Skeletal muscle tissue (tissue), 4 donors: ENCODE results near the gene DGKI. TPM values are rescaled to one million over a fixed set of nuclear protein-coding genes. Genes with fewer than 3 reads are reported as not detected.

Experiments used
- H3K27ac ChIP-seq: one replicate; pipeline ENCODE4 v1.7.0; 2013; ENCODE audit warnings: mild to moderate bottlenecking, low read depth, low read length, inconsistent platforms
- H3K27me3 ChIP-seq, 3 donors: one replicate each; pipeline ENCODE4 v1.7.0; 2013; ENCODE audit warnings: low read length in 3 of 3; ENCODE audit not compliant: control insufficient read depth in 3 of 3, insufficient read depth in 3 of 3
- H3K36me3 ChIP-seq, 3 donors: one replicate each; pipeline ENCODE4 v1.7.0; 2013; ENCODE audit warnings: low read length in 3 of 3; ENCODE audit not compliant: control insufficient read depth in 3 of 3, insufficient read depth in 3 of 3
- H3K4me1 ChIP-seq, 3 donors: one replicate each; pipeline ENCODE4 v1.7.0; 2013; ENCODE audit warnings: low read length in 3 of 3, mild to moderate bottlenecking in 3 of 3; ENCODE audit not compliant: control insufficient read depth in 3 of 3, insufficient read depth in 3 of 3
- H3K4me3 ChIP-seq, 3 donors: one replicate each; pipeline ENCODE4 v1.7.0; 2013; ENCODE audit warnings: low read length in 3 of 3
- H3K9ac ChIP-seq, 3 donors: one replicate each; pipeline ENCODE4 v1.7.0; 2013; ENCODE audit warnings: low read length in 3 of 3, mild to moderate bottlenecking in 3 of 3, moderate library complexity in 2 of 3, low read depth in 1 of 3
- H3K9me3 ChIP-seq, 3 donors: one replicate each; pipeline ENCODE4 v1.7.0; 2013; ENCODE audit warnings: low read length in 3 of 3; ENCODE audit not compliant: control insufficient read depth in 3 of 3
- total RNA-seq: library from RNA; depleted of rRNA; stranded (reverse); fragments of >200 nt; gene quantifications from one replicate; pipeline ENCODE4 v1.2.3, GENCODE V29; 2014
- donor health status: Osteomylitis.

Gene DGKI
- total RNA-seq, 1 donor from 2014 or later, result 1.0 TPM

- Histone ChIP-seq H3K27me3 (no peaks in the 10 kb centered on the region), H3K4me1 (no peaks in the 10 kb centered on the region), H3K9me3 (no peaks in the 10 kb centered on the region), H3K36me3 (no peaks in the 10 kb centered on the region), H3K27ac (no peak overlapping the region), H3K9ac (no peak overlapping the region), H3K4me3 (no peak overlapping the region)
Observed at GRCh38 chr7:137546671-137547070, 300.1 kb downstream of the DGKI start.

- no peaks in the 10 kb centered on the region for H3K27me3 ChIP-seq
- H3K4me1 ChIP-seq, result no peaks in the 10 kb centered on the region
- no peak overlapping the region for H3K9ac ChIP-seq
- H3K9me3 ChIP-seq, result no peaks in the 10 kb centered on the region
- no peak overlapping the region for H3K27ac ChIP-seq
- no peaks in the 10 kb centered on the region for H3K36me3 ChIP-seq
- no peak overlapping the region for H3K4me3 ChIP-seq
Observed at GRCh38 chr7:137546009-137546408, 300.8 kb downstream of the DGKI start.

- Histone ChIP-seq H3K9ac (no peak overlapping the region), H3K27ac (no peak overlapping the region), H3K36me3 (no peaks in the 10 kb centered on the region), H3K4me3 (no peak overlapping the region), H3K27me3 (no peaks in the 10 kb centered on the region), H3K4me1 (no peaks in the 10 kb centered on the region), H3K9me3 (no peaks in the 10 kb centered on the region)
Observed at GRCh38 chr7:137545059-137545716, 301.6 kb downstream of the DGKI start.

- H3K4me3 ChIP-seq, result no peak overlapping the region
- no peaks in the 10 kb centered on the region for H3K36me3 ChIP-seq
- no peaks in the 10 kb centered on the region for H3K9me3 ChIP-seq
- H3K4me1 ChIP-seq, result no peaks in the 10 kb centered on the region
- no peaks in the 10 kb centered on the region for H3K27me3 ChIP-seq
- H3K27ac ChIP-seq, result no peak overlapping the region
- no peak overlapping the region for H3K9ac ChIP-seq
Observed at GRCh38 chr7:137544453-137545058, 302.2 kb downstream of the DGKI start.

GRCh38 chr7:137539111-137539715 is 307.6 kb downstream of the DGKI start:
- H3K36me3 ChIP-seq, result no peaks in the 10 kb centered on the region
- no peaks in the 10 kb centered on the region for H3K9me3 ChIP-seq
- no peaks in the 10 kb centered on the region for H3K27me3 ChIP-seq
- no peak overlapping the region for H3K27ac ChIP-seq
- no peak overlapping the region for H3K4me3 ChIP-seq
- no peaks in the 10 kb centered on the region for H3K4me1 ChIP-seq
- H3K9ac ChIP-seq, result no peak overlapping the region

- H3K9ac ChIP-seq, result no peak overlapping the region
- H3K4me1 ChIP-seq, result no peaks in the 10 kb centered on the region
- H3K4me3 ChIP-seq, result no peak overlapping the region
Observed at GRCh38 chr7:137538361-137538762, 308.4 kb downstream of the DGKI start.

GRCh38 chr7:137535579-137535978 is 311.2 kb downstream of the DGKI start:
- H3K9me3 ChIP-seq, result no peaks in the 10 kb centered on the region
- no peak overlapping the region for H3K9ac ChIP-seq
- H3K27ac ChIP-seq, result no peak overlapping the region
- H3K4me3 ChIP-seq, result no peak overlapping the region
- H3K36me3 ChIP-seq, result no peaks in the 10 kb centered on the region
- no peaks in the 10 kb centered on the region for H3K27me3 ChIP-seq
- no peaks in the 10 kb centered on the region for H3K4me1 ChIP-seq

More at GRCh38 chr7:137538361-137538762, 308.4 kb downstream of the DGKI start:
- no peaks in the 10 kb centered on the region for H3K27me3 ChIP-seq
- H3K36me3 ChIP-seq, result no peaks in the 10 kb centered on the region
- no peaks in the 10 kb centered on the region for H3K9me3 ChIP-seq
- no peak overlapping the region for H3K27ac ChIP-seq

- Histone ChIP-seq H3K4me1 (no peaks in the 10 kb centered on the region), H3K4me3 (no peak overlapping the region), H3K36me3 (no peaks in the 10 kb centered on the region), H3K27ac (no peak overlapping the region), H3K27me3 (no peaks in the 10 kb centered on the region), H3K9ac (no peak overlapping the region), H3K9me3 (no peaks in the 10 kb centered on the region)
Observed at GRCh38 chr7:137531671-137532070, 315.1 kb downstream of the DGKI start.

- no peak overlapping the region for H3K27ac ChIP-seq
- H3K36me3 ChIP-seq, result no peaks in the 10 kb centered on the region
- H3K27me3 ChIP-seq, result no peaks in the 10 kb centered on the region
- no peak overlapping the region for H3K4me3 ChIP-seq
- no peaks in the 10 kb centered on the region for H3K4me1 ChIP-seq
- no peak overlapping the region for H3K9ac ChIP-seq
- H3K9me3 ChIP-seq, result no peaks in the 10 kb centered on the region
Observed at GRCh38 chr7:137527634-137528033, 319.1 kb downstream of the DGKI start.

GRCh38 chr7:137523171-137523570 is 323.6 kb downstream of the DGKI start:
- Histone ChIP-seq H3K9ac (no peak overlapping the region), H3K36me3 (no peaks in the 10 kb centered on the region), H3K4me3 (no peak overlapping the region), H3K27ac (no peak overlapping the region), H3K27me3 (no peaks in the 10 kb centered on the region), H3K4me1 (no peaks in the 10 kb centered on the region), H3K9me3 (no peaks in the 10 kb centered on the region)
